Upper lobe of left lung (tissue), 4 donors: ENCODE data around the gene AGO3.

Source experiments
- POLR2AphosphoS5 ChIP-seq, 2 donors: sonication (generic); formaldehyde crosslinking; IDR thresholded peaks; one replicate each; pipeline ENCODE4 v1.5.1; 2017; ENCODE audit warnings: antibody characterized with exemption in 2 of 2
- TF ChIP-seq, protein P1 (sequence below), 6 experiments: fragments of 450-650 bp in 4 of 6; fragments of 200-600 bp in 2 of 6; sonication (generic) in 2 of 6; IDR thresholded peaks; one replicate each; pipeline ENCODE4 v1.5.1; 2016 to 2019; ENCODE audit warnings: antibody characterized with exemption in 6 of 6

GRCh38 chr1:36035154-36035553 is 104.2 kb downstream of the AGO3 start:
- TF ChIP-seq, protein P1, sequence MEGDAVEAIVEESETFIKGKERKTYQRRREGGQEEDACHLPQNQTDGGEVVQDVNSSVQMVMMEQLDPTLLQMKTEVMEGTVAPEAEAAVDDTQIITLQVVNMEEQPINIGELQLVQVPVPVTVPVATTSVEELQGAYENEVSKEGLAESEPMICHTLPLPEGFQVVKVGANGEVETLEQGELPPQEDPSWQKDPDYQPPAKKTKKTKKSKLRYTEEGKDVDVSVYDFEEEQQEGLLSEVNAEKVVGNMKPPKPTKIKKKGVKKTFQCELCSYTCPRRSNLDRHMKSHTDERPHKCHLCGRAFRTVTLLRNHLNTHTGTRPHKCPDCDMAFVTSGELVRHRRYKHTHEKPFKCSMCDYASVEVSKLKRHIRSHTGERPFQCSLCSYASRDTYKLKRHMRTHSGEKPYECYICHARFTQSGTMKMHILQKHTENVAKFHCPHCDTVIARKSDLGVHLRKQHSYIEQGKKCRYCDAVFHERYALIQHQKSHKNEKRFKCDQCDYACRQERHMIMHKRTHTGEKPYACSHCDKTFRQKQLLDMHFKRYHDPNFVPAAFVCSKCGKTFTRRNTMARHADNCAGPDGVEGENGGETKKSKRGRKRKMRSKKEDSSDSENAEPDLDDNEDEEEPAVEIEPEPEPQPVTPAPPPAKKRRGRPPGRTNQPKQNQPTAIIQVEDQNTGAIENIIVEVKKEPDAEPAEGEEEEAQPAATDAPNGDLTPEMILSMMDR (IDR thresholded peaks at IDR 0.05), result no peak
- TF ChIP-seq POLR2AphosphoS5 (IDR thresholded peaks at IDR 0.05), result no peak
